Measurements from ENCODE around the gene CAMKMT. TPM values are rescaled to one million over a fixed set of nuclear protein-coding genes. Genes with fewer than 3 reads are reported as not detected.

Gene CAMKMT
- total RNA-seq, 1 experiment from 2014 or later = 17.4 TPM

GRCh38 chr2:44546459-44547127 is 184.8 kb downstream of the CAMKMT start:
- Histone ChIP-seq H2BK5ac (ENCODE audit: insufficient read length, low read length) (no peak overlapping the region), H3K4me2 (ENCODE audit: insufficient read depth, insufficient read length, low read length) (no peak overlapping the region), H2BK12ac (ENCODE audit: insufficient read length, low read depth, low read length) (no peak overlapping the region), H3K4ac (ENCODE audit: low read depth, low read length) (no peak overlapping the region), H4K5ac (ENCODE audit: insufficient read length, low read depth, low read length) (no peak overlapping the region), H3K9me3 (ENCODE audit: control insufficient read depth, low read depth, low read length) (no peaks in the 10 kb centered on the region), H3K4me1 (ENCODE audit: insufficient read depth, low read length) (peaks cover 15% of the 10 kb centered on the region; the same call in 1 of the 2 replicates), H3K27me3 (ENCODE audit: insufficient read depth, low read length) (no peaks in the 10 kb centered on the region), H3K9ac (ENCODE audit: extremely low read depth, insufficient read length, low read length) (no peak overlapping the region), H3K79me1 (ENCODE audit: insufficient read depth, low read depth, low read length, poor library complexity, severe bottlenecking) (no peaks in the 10 kb centered on the region), H3K27ac (ENCODE audit: insufficient read length, low read depth, low read length) (no peak overlapping the region), H2BK15ac (ENCODE audit: low read depth, low read length) (no peak overlapping the region), H3K56ac (ENCODE audit: insufficient read length, low read depth, low read length) (no peak overlapping the region), H3K23me2 (ENCODE audit: insufficient read length, low read depth, low read length, poor library complexity, severe bottlenecking) (no peaks in the 10 kb centered on the region), H3K18ac (ENCODE audit: insufficient read length, low read depth, low read length) (no peak overlapping the region), H2BK20ac (ENCODE audit: low read depth, low read length, poor library complexity, severe bottlenecking) (no peak overlapping the region), H4K91ac (ENCODE audit: insufficient read length, low read depth, low read length) (no peak overlapping the region), H2BK120ac (ENCODE audit: low read depth, low read length, poor library complexity, severe bottlenecking) (peak overlapping the region; percentile 65), H3K79me2 (ENCODE audit: insufficient read depth, low read length) (no peaks in the 10 kb centered on the region), H2AK5ac (ENCODE audit: insufficient read length, low read length) (no peak overlapping the region), H3T11ph (ENCODE audit: low read length) (no peak overlapping the region), H4K8ac (replicated peaks; ENCODE audit: insufficient read length, low read depth, low read length) (no peak overlapping the region), H3K23ac (ENCODE audit: insufficient read length, low read depth, low read length) (no peak overlapping the region), H2AFZ (ENCODE audit: low read length) (no peak overlapping the region), H3K14ac (ENCODE audit: insufficient read depth, low read length) (no peak overlapping the region), H4K20me1 (ENCODE audit: control insufficient read depth, insufficient read depth, insufficient read length) (no peaks in the 10 kb centered on the region)
- Mint-ChIP-seq H3K27ac (peak overlapping the region; percentile 57 to 82 (median 75); a peak in 5 of 7 replicates), H3K4me3 (no peak overlapping the region), H3K4me1 (peaks cover 76 to 80% of the 10 kb centered on the region in 2 experiments), H3K9me3 (no peaks in the 10 kb centered on the region), H3K27me3 (ENCODE audit: low read depth) (no peaks in the 10 kb centered on the region), H3K36me3 (ENCODE audit: insufficient read depth in 1 of 3, low read depth in 3 of 3) (peaks cover 0 to 2% (median 0%) of the 10 kb centered on the region in 3 experiments; a peak in 3 of 7 replicates)
- no peak for DNase-seq
- no CpG with 5 or more reads among the region's 2 CpGs for WGBS (ENCODE audit: extremely low coverage, insufficient read length, low lambda C conversion rate)
- no peak for TF ChIP-seq CTCF (conservative IDR thresholded peaks at IDR 0.05)

Measured in H9 (cell line).